IMR-90 (cell line): ENCODE data around the gene RIPOR2.

Experiments used
- MAFK ChIP-seq: IDR thresholded peaks from 2 replicates; pipeline ENCODE4 v1.6.1; 2012; ENCODE audit warnings: low read depth, low read length, improper control_type of control experiment
- POLR2A ChIP-seq: IDR thresholded peaks from 2 replicates; pipeline ENCODE4 v1.6.1; 2012; ENCODE audit warnings: mild to moderate bottlenecking, low read depth, low read length
- RAD21 ChIP-seq: IDR thresholded peaks from 2 replicates; pipeline ENCODE4 v1.6.1; 2012; ENCODE audit warnings: low read length, improper control_type of control experiment
- RFX5 ChIP-seq: IDR thresholded peaks from 2 replicates; pipeline ENCODE4 v1.8.0; 2012; ENCODE audit warnings: low read depth, mild to moderate bottlenecking, low read length, moderate library complexity
- USF2 ChIP-seq: fragments of 150-350 bp; IDR thresholded peaks from 2 replicates; pipeline ENCODE4 v1.6.1; 2017; ENCODE audit warnings: mild to moderate bottlenecking, antibody characterized with exemption, low read length, low read depth
- TF ChIP-seq, protein P1 (sequence below): conservative IDR thresholded peaks from 2 replicates; pipeline ENCODE4 v1.5.1; 2012; ENCODE audit warnings: mild to moderate bottlenecking, low read depth, low read length, improper control_type of control experiment

DNA sequence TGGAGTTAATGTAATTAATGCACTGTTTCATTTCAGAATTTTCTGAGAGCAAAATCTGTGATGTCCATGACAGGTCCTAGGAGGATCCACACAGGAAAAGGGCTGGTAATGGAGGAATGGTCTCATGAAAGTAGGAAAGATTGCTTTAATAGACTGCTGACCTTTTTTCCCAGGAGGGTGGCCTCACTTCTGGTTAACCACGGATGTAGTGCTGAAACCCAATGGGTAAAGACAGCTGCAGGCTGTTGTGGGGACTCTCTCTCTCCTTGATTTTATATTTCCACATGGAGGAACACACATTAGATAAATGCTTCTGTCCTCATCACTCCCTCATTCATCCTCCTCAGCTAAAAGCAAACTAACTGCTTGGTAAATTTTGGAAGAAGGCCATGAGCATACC, 23.6 kb upstream of the RIPOR2 start:
- TF ChIP-seq, protein P1, sequence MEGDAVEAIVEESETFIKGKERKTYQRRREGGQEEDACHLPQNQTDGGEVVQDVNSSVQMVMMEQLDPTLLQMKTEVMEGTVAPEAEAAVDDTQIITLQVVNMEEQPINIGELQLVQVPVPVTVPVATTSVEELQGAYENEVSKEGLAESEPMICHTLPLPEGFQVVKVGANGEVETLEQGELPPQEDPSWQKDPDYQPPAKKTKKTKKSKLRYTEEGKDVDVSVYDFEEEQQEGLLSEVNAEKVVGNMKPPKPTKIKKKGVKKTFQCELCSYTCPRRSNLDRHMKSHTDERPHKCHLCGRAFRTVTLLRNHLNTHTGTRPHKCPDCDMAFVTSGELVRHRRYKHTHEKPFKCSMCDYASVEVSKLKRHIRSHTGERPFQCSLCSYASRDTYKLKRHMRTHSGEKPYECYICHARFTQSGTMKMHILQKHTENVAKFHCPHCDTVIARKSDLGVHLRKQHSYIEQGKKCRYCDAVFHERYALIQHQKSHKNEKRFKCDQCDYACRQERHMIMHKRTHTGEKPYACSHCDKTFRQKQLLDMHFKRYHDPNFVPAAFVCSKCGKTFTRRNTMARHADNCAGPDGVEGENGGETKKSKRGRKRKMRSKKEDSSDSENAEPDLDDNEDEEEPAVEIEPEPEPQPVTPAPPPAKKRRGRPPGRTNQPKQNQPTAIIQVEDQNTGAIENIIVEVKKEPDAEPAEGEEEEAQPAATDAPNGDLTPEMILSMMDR: no peak
- TF ChIP-seq MAFK: no peak
- TF ChIP-seq POLR2A: no peak
- no peak for TF ChIP-seq RFX5
- TF ChIP-seq RAD21: no peak
- TF ChIP-seq USF2: no peak
